SK-N-MC (cell line): ENCODE data around the gene ANKRD40CL.

Experiments
- EZH2 ChIP-seq: fragments of 200-600 bp; sonication (generic); IDR thresholded peaks from one replicate; pipeline ENCODE4 v1.6.1; 2017; ENCODE audit warnings: antibody characterized with exemption
- FOXP2 ChIP-seq: optimal IDR thresholded peaks from 2 replicates; pipeline ENCODE3; 2011; ENCODE audit warnings: mild to moderate bottlenecking, moderate library complexity; ENCODE audit not compliant: insufficient read depth; ENCODE audit errors: extremely low read length, control extremely low read depth
- POLR2AphosphoS5 ChIP-seq: IDR thresholded peaks from 2 replicates; pipeline ENCODE4 v1.6.1; 2012; ENCODE audit warnings: mild to moderate bottlenecking, low read depth, low read length, borderline replicate concordance

DNA sequence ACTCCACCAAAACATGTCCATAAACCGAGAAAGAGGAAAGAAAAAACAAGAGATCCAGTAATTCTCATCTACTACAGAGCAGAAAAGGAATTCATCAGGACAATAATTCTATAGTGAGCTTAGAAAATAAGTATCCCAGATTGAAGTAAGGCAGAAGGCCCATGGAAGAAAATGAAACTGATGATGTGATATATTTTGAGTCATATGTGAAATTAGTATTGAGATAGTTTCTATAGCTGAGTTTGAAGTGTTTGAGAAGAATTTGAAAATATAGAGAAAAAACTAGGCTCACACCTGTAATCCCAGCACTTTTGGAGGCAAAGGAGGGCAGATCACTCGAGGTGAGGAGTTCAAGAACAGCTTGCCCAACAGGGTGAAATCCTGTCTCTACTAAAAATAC is 28.2 kb downstream of the ANKRD40CL start:
- TF ChIP-seq EZH2 (no peak), POLR2AphosphoS5 (no peak), FOXP2 (no peak)
